ENCODE data around the gene CNN2.

GRCh38 chr19:988081-988480 is 38.3 kb upstream of the CNN2 start:
- TF ChIP-seq, protein P1, sequence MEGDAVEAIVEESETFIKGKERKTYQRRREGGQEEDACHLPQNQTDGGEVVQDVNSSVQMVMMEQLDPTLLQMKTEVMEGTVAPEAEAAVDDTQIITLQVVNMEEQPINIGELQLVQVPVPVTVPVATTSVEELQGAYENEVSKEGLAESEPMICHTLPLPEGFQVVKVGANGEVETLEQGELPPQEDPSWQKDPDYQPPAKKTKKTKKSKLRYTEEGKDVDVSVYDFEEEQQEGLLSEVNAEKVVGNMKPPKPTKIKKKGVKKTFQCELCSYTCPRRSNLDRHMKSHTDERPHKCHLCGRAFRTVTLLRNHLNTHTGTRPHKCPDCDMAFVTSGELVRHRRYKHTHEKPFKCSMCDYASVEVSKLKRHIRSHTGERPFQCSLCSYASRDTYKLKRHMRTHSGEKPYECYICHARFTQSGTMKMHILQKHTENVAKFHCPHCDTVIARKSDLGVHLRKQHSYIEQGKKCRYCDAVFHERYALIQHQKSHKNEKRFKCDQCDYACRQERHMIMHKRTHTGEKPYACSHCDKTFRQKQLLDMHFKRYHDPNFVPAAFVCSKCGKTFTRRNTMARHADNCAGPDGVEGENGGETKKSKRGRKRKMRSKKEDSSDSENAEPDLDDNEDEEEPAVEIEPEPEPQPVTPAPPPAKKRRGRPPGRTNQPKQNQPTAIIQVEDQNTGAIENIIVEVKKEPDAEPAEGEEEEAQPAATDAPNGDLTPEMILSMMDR (IDR thresholded peaks at IDR 0.05), result no peak
- no peak for TF ChIP-seq POLR2A (IDR thresholded peaks at IDR 0.05)

Data from ovary (tissue), 3 donors.